HEK293T (cell line): Measurements from ENCODE around the gene SLC36A4.

Experiments
- CTCF ChIA-PET: fragments of 350-600 bp; formaldehyde crosslinking; extraction: SDS; loops from one replicate; lab custom pipeline; 2021; ENCODE audit warnings: antibody characterized with exemption, inconsistent platforms; lab: Yijun Ruan, JAX
- POLR2A ChIA-PET: fragments of 350-600 bp; formaldehyde crosslinking; extraction: SDS; loops from one replicate; lab custom pipeline; 2020; ENCODE audit warnings: antibody characterized with exemption, inconsistent platforms; lab: Yijun Ruan, JAX
- DNase-seq: peaks from one replicate; pipeline ENCODE4 v3.0.0; 2012; ENCODE audit warnings: mixed read lengths; ENCODE audit errors: extremely low spot score
- ARNT ChIP-seq: fragments of 450-650 bp; IDR thresholded peaks from 2 replicates; pipeline ENCODE4 v1.6.1; 2017; ENCODE audit warnings: mild to moderate bottlenecking
- BHLHE40 ChIP-seq: fragments of 450-650 bp; IDR thresholded peaks from 2 replicates; pipeline ENCODE4 v1.6.1; 2016; ENCODE audit warnings: mild to moderate bottlenecking, moderate library complexity, borderline replicate concordance
- CTBP1 ChIP-seq: fragments of 450-650 bp; IDR thresholded peaks from 2 replicates; pipeline ENCODE4 v1.6.1; 2016; ENCODE audit warnings: borderline replicate concordance
- ELF4 ChIP-seq: fragments of 450-650 bp; IDR thresholded peaks from 2 replicates; pipeline ENCODE4 v1.6.1; 2017; ENCODE audit warnings: antibody characterized with exemption
- FOXA1 ChIP-seq: fragments of 450-650 bp; IDR thresholded peaks from 2 replicates; pipeline ENCODE4 v1.6.1; 2016; ENCODE audit warnings: mild to moderate bottlenecking
- FOXK2 ChIP-seq: fragments of 450-650 bp; IDR thresholded peaks from 2 replicates; pipeline ENCODE4 v1.6.1; 2016; ENCODE audit warnings: mild to moderate bottlenecking
- HDGF ChIP-seq: fragments of 450-650 bp; IDR thresholded peaks from 2 replicates; pipeline ENCODE4 v1.6.1; 2017; ENCODE audit warnings: antibody characterized with exemption, borderline replicate concordance
- L3MBTL2 ChIP-seq: fragments of 450-650 bp; conservative IDR thresholded peaks from 2 replicates; pipeline ENCODE4 v1.6.1; 2016; ENCODE audit warnings: mild to moderate bottlenecking
- LEF1 ChIP-seq: fragments of 450-650 bp; IDR thresholded peaks from 2 replicates; pipeline ENCODE4 v1.6.1; 2017; ENCODE audit warnings: mild to moderate bottlenecking, borderline replicate concordance
- NFRKB ChIP-seq: fragments of 450-650 bp; IDR thresholded peaks from 2 replicates; pipeline ENCODE4 v1.6.1; 2016; ENCODE audit warnings: mild to moderate bottlenecking, moderate library complexity
- SP1 ChIP-seq: fragments of 450-650 bp; IDR thresholded peaks from 2 replicates; pipeline ENCODE4 v1.6.1; 2017
- SUZ12 ChIP-seq: fragments of 450-650 bp; IDR thresholded peaks from 2 replicates; pipeline ENCODE4 v1.6.1; 2016; ENCODE audit warnings: mild to moderate bottlenecking
- TARDBP ChIP-seq: fragments of 450-650 bp; IDR thresholded peaks from 2 replicates; pipeline ENCODE4 v1.6.1; 2016
- ZNF384 ChIP-seq: fragments of 450-650 bp; IDR thresholded peaks from 2 replicates; pipeline ENCODE4 v1.6.1; 2016
- TF ChIP-seq, protein P1 (sequence below): fragments of 450-650 bp; IDR thresholded peaks from 2 replicates; pipeline ENCODE4 v1.6.1; 2016

Gene SLC36A4

DNA sequence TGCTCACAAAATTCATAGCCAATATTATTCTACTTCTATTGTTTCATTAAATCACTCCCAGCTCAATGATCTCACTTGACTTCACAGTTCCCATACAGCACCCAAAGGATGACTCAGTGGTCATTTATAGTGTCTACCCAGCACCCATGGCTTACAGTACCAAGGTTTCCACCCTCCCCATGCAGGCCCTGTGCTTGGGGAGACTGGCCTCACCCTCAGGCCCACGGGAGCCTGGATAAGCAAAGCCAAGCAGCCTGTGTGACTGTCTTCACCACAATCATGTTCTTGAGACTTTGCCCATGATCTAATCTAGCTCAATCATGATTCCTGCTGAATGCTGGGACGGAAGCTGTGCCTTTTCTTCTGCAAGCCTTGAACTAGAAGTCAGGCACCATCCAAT is 97.6 kb downstream of the SLC36A4 start:
- POLR2A ChIA-PET, result no interaction called here

DNA sequence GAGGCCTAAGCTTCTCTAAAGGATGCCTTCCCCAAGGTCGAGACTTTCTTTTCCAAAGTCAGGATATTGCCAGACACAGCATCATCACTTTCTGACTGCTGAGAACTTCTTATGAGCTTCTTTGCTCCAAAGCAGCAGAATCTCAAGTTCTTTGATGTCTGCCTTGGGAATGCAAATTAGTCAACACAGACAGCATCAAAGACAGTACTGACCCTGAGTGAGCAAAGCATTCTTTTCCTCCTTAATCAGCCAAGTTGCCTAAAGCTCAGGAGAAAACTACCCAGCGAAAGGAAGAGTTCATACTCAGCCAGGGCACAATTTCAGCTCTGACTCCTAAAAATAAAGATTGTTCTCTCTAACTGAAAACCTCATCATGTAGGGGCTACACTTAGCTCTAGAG is 98.0 kb downstream of the SLC36A4 start:
- ChIA-PET POLR2A (no interaction called here), CTCF (no interaction called here)
- TF ChIP-seq ELF4 (no peak), FOXA1 (no peak), SUZ12 (no peak), L3MBTL2 (no peak)
- TF ChIP-seq, protein P1, sequence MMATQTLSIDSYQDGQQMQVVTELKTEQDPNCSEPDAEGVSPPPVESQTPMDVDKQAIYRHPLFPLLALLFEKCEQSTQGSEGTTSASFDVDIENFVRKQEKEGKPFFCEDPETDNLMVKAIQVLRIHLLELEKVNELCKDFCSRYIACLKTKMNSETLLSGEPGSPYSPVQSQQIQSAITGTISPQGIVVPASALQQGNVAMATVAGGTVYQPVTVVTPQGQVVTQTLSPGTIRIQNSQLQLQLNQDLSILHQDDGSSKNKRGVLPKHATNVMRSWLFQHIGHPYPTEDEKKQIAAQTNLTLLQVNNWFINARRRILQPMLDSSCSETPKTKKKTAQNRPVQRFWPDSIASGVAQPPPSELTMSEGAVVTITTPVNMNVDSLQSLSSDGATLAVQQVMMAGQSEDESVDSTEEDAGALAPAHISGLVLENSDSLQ, result no peak
- DNase-seq, result no peak

More for the DNA sequence above, 97.6 kb downstream of the SLC36A4 start:
- DNase-seq, result no peak
- TF ChIP-seq SP1, result no peak
- TF ChIP-seq LEF1, result no peak
- TF ChIP-seq FOXA1, result no peak
- TF ChIP-seq SUZ12, result no peak
- no peak for TF ChIP-seq BHLHE40
- TF ChIP-seq TARDBP, result no peak
- TF ChIP-seq FOXK2, result no peak
- no peak for TF ChIP-seq L3MBTL2
- TF ChIP-seq ELF4, result no peak
- TF ChIP-seq NFRKB, result no peak
- TF ChIP-seq CTBP1, result no peak
- TF ChIP-seq ARNT, result no peak
- TF ChIP-seq HDGF, result no peak
- TF ChIP-seq ZNF384, result no peak
- TF ChIP-seq, protein P1, result no peak
- CTCF ChIA-PET, result no interaction called here
